RPMI7951 (cell line): ENCODE results near the gene FGF1. TPM values are rescaled to one million over a fixed set of nuclear protein-coding genes. Genes with fewer than 3 reads are reported as not detected.
"Not testable (repeated sequence)": the region's sequence is repeated elsewhere in the genome, so short reads cannot be mapped to it uniquely, and the experiment has no call there.

Experiments used
- DNase-seq: peaks from one replicate; pipeline ENCODE4 v3.0.0-alpha.2; 2012; ENCODE audit warnings: low read depth
- total RNA-seq: library from RNA; depleted of rRNA; stranded (reverse); fragments of >200 nt; shearing (Covaris generic); gene quantifications from 2 replicates; pipeline ENCODE4 v1.2.3, GENCODE V29; 2014

Gene FGF1
- total RNA-seq, 1 experiment from 2014 or later, result 13.1 TPM

GRCh38 chr5:142671266-142671665 lies 14.6 kb downstream of the FGF1 start:
- no peak for DNase-seq

DNA sequence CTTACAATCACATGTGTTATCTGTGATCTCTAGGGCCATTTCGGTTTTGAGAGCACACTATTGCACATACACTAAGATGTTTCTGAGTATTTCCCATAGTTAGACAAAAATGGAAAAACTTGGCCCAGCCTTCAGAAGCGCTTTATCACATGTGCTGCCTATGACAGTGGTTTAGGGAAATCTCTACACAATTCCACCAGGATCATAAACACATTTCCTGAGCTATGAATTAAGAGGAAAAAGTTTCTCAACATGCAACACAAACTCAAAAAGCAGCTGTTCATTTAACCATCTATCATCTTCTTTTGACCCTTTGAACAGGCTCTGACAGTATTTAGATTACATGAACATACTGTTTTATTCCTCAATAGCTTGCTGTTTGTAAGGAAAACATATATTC lies 15.1 kb downstream of the FGF1 start:
- no peak for DNase-seq

- DNase-seq, result no peak
These were observed 16.4 kb downstream of the FGF1 start for GRCh38 chr5:142669477-142669876.

DNA sequence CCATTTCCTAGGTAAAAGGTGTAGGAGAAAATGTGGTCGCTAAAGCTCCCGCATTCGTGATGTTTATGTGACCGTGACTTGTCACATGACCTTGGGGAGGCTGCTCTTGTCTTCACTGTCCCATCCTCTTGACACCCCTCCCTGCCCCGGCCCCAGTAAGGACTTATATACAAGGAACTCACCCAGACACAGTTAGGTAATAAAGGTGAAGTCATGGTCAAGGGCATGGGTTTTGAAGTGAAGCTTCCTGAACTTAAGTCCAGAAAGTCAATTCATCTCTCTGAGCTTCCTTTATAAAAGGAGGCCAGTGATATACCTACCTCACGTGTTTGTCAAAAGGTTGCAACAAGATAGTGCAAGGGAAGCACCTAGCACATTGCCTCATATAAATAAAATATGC lies 17.6 kb downstream of the FGF1 start:
- no peak for DNase-seq

DNA sequence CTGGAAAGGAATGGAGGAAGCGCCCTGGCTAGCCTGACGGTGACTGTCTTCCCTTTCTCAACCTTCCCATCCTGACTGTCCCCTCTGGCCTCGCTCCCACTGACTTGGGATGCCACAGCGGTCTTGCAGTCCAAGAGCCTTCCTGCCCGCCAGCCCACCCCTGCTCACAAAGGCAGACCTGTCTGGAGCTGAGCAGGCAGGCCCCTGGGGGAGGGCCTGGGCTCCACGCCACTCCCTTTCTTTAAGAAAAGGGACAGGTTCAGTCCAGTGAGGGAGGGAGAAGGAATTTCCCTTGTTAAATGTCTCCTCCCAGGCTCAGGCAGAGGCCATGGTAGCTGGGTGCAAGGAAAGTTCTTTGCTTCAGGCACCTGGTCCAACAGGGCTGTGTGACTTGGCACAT lies 18.1 kb downstream of the FGF1 start:
- DNase-seq, result no peak

DNA sequence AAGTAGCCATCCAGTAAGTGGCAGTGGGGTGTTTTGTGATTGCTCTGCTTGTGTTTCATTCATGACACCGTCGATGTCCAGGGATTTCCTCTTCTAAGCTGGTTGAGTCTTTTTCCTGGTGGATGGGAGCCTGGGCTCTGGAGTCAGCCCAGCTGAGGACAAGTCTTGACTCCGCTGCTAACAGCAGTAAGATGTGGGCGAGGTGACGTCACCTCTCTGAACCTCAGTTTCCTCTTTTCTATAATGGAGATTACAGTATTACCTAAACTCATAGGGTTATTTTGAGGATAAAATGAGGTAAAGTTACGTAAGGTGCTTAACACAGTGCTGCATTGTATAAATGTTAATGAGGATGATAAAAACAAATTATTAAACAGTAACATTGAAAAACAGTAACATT lies 21.3 kb downstream of the FGF1 start:
- DNase-seq, result no peak

- no peak for DNase-seq
These were observed 21.8 kb downstream of the FGF1 start for GRCh38 chr5:142664067-142664466.

DNA sequence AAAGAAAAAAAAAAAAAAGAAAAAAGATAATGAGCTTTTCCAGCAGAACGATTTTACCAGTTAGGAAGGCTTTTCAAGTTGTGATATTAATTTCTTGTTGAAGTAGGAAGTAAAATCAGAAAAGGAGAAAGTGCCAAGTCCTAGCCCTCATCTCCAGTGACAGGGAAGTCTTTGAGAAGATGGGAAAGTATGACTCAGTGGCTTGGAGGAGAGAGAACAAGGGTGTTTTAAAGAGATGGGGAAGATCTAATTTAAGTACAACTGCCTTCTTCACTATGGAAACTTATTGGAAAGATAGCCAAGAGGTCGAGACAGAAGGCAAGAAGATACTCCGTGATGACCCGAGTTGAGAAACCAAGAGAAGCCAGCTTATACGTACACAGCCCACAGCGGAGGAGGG lies 22.6 kb downstream of the FGF1 start:
- peak; percentile 35 for DNase-seq

- DNase-seq, result no peak
These were observed 23.9 kb downstream of the FGF1 start for GRCh38 chr5:142661957-142662356.

GRCh38 chr5:142661143-142661542 lies 24.7 kb downstream of the FGF1 start:
- DNase-seq, result no peak

DNA sequence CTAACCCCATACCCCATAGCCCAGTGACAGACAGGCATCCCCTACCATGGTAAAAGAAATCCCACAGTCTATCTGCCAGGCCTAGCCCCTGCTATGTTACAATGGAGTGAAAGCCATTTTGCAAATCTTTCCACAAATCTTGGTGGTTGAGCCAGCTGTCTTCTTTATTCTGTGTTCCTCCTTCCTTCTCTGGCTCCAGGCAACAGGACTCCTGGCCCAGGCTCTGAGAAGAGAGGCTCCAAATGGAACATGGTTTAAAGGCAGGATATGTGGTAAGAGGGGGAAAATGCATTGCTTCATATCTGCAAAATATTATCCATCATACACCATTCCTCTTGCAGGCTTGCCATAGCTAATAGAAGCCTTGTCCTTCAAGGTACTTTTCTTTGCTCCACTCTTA lies 25.2 kb downstream of the FGF1 start:
- no peak for DNase-seq

DNA sequence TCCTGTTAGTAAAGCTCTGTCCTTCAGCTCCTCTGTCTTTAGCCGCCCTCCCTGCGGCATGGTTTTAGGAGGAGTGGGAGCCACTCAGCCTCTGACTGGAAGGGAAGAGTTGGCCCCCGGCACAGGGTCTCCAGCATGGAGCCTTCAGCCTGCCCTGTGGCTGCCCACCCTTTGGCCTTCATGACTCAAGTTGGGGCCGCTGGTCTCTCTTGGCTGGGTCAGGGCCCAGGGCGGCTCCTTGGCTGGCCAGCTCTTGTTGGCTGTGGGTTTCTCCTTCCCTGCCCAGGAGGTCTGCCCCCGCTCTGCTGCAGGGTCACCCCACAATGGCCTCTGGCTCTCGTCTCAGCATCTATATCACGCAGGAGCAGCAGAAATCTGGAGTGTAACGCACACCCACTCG lies 25.7 kb downstream of the FGF1 start:
- no peak for DNase-seq

GRCh38 chr5:142659405-142659804 lies 26.5 kb downstream of the FGF1 start:
- DNase-seq, result no peak

DNA sequence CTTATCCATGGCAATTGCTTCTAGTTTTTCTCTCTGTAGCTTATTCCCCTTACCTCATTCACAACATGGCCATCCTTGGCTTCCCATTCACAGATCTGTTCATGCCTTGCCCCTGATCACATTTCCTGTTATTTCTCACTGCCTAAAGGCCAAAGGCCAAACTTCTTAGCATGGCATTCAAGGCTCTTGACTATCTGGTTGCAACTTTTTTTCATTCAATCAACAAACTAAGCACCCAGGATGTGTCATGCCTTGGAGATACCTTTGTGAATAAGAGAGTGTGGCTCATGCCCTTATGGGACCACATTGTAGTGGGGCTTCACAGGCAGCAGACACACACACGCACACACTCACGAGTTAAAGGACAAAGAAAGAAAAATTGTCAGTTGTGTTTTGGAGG lies 27.6 kb downstream of the FGF1 start:
- DNase-seq, result no peak

DNA sequence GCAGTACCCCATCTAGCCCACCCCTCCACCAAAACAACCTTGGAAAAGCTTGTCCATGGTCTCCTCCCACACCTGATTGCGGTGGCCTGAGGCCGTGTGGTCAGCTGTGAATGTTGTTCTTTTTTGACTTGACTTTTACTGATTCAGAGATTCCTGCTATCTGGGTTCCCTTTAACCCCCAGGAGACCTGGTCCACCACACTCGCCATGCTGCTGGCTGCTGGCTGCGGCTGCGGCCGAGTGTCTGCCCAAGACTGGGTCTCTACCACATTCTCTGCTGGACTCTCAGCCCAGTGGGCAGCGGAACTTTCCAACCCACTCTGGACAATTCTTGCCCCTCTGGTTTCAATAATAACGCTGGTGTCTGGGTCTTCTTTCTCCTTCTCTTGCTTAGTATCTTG lies 28.4 kb downstream of the FGF1 start:
- DNase-seq, result no peak

DNA sequence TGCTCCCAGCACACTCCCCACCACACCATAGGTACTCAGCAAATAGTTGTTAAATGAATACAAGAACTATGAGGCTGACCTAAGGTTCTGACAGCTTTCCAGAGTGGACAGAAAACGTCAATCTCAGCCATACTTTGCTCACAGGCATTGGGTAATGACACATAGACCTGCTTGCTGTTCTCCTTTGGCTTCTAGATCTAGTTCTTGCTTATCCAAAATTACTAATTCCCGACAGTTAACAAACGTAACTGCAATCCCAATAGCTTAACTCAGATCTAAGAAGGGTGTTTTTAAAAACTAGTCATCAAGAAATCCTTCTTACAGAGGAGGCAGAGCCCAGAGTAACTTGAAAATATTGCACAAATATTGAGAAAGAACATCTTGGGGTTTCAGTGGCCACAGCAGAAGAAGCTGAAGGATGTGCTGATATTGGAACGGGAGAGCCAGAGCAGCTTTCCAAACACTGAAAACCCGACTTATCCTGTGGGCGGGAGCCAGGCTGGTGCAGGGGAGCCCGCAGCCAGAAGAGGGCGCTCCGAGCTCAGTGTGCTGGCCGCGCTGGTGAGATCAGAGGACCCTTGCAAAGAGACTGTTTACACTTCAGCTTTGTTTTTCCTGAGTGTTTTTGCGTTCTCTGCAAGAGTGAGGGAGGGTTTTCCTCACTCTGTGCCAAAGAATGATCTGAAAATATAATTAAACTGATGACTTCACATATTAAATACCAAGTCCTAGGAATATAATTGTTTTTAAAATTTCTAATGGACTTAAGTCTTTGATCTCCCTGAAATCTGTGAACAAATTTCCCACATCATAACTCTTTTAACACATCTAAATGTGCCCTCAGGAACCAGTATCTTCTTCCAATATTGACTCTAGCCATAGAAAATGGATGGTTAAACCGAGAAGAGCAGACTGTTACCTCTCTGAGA lies 30.3 kb downstream of the FGF1 start:
- peak; percentile 64 for DNase-seq

DNA sequence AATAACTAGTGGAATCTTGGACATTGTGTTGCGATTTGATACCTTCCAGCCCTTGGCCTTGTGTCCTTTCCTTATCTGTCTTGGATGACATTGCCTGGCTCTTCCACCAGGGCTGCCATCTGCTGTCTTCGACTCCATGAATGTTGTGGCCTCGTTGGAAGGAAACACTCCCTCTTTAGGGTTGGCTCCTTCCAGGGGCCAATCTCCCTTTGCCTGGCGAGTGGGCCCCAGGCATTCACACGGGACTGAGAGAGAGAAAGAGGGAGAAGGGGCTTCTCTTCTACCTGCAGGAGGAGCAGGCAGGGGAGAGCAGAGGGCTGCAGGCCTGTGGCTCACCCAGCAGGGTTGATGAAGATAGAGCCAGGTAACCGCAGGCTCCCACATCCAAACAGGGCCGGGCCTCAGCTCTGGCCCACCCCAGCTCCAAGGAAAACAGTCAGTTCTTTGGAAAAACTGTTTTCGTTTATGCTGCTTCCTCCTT lies 31.3 kb downstream of the FGF1 start:
- no peak for DNase-seq

DNA sequence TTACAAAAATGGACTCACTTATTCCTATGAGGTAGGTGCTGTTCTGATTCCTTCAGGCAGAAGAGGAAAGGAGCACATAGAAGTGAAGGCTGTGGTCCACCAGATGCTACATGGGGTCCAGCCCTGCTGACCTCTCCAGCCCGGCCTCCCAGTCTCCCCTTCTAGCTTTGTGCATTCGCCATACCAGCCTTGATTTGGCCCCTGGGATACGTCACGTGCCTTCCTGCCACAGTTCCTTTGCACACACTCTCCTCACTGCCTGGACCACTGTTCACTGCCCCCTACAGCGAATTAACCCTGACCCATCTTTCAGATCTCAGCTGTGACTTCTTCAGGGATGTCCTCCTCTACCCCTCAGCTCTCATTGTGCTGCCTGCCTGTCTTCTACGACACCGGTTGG lies 32.6 kb downstream of the FGF1 start:
- DNase-seq, result no peak

DNA sequence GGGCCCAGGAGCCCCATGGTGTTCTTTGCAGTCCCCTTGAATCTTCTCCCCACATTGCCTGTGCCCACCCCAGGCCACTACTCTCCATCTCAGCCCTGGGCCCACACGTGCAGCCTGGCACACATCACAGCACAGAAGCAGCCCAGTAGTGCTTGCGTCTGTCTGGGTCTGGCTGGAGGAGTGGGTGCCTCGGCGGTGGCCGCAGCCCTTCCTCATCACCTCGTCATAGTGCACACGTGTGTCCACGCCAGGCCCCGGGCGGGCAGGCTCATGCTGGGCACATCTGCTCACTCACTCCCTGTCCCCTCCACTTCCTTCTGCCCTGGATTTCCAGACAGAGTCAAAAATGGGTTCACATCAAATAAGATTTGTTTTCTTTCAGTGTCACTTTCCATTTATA lies 33.3 kb downstream of the FGF1 start:
- no peak for DNase-seq

GRCh38 chr5:142650881-142651280 lies 35.0 kb downstream of the FGF1 start:
- DNase-seq, result no peak

GRCh38 chr5:142650060-142650459 lies 35.8 kb downstream of the FGF1 start:
- no peak for DNase-seq

- not testable (repeated sequence) for DNase-seq
These were observed 37.8 kb downstream of the FGF1 start for GRCh38 chr5:142648108-142648507.

DNA sequence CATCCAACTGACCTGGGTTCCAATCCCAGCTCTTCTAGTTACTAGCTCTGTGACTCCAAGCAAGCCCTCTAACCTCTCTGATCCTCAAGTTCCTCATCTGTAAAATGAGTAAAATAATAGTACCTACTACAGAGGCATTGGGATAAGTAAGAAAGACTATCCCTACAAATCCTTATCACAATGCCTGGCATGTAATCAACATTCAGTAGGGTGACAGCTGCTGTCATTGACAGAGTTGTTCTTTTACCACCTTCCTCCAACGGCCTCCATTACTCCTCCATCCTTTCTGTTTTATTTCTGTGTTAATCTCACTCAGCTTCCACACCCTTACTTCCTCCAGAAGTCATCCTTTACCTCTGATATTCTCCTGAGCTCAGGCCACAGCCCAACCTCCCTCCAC lies 40.4 kb downstream of the FGF1 start:
- DNase-seq, result no peak
